Endodermal cell (in vitro differentiated cells): ENCODE measurements around the gene KRT27. TPM values are rescaled to one million over a fixed set of nuclear protein-coding genes. Genes with fewer than 3 reads are reported as not detected.

Experiments used
- DNase-seq: peaks from one replicate; pipeline ENCODE4 v3.0.0-alpha.2; 2017
- H3K27ac ChIP-seq: 2 replicates; pipeline ENCODE4 v1.5.1; 2013; ENCODE audit warnings: mild to moderate bottlenecking, low read depth, low read length, moderate library complexity
- H3K27me3 ChIP-seq: 2 replicates; pipeline ENCODE4 v1.6.1; 2013; ENCODE audit warnings: mild to moderate bottlenecking, low read length, moderate library complexity; ENCODE audit not compliant: insufficient read depth, control insufficient read depth, poor library complexity, severe bottlenecking
- H3K36me3 ChIP-seq: 2 replicates; pipeline ENCODE4 v1.7.0; 2013; ENCODE audit warnings: mild to moderate bottlenecking, low read length, moderate library complexity; ENCODE audit not compliant: control insufficient read depth, insufficient read depth
- H3K4me1 ChIP-seq: one replicate; pipeline ENCODE4 v1.7.0; 2013; ENCODE audit warnings: low read length; ENCODE audit not compliant: control insufficient read depth, insufficient read depth
- H3K4me3 ChIP-seq: 2 replicates; pipeline ENCODE4 v1.5.1; 2013; ENCODE audit warnings: mild to moderate bottlenecking, low read length, moderate library complexity
- H3K9ac ChIP-seq: 2 replicates; pipeline ENCODE4 v1.6.1; 2013; ENCODE audit warnings: mild to moderate bottlenecking, low read length, moderate library complexity; ENCODE audit not compliant: poor library complexity, severe bottlenecking; ENCODE audit errors: extremely low read depth
- H3K9me3 ChIP-seq: 2 replicates; pipeline ENCODE4 v1.6.1; 2013; ENCODE audit warnings: mild to moderate bottlenecking, low read length, moderate library complexity; ENCODE audit not compliant: control insufficient read depth
- H3K27ac Mint-ChIP-seq: 2 replicates; pipeline ENCODE4 v1.8.0; 2020; ENCODE audit warnings: mixed read lengths
- H3K27me3 Mint-ChIP-seq: 2 replicates; pipeline ENCODE4 v1.8.0; 2021; ENCODE audit warnings: mild to moderate bottlenecking, mixed read lengths; ENCODE audit not compliant: insufficient read depth
- H3K36me3 Mint-ChIP-seq: 2 replicates; pipeline ENCODE4 v1.8.0; 2020; ENCODE audit warnings: low read depth, mixed read lengths
- H3K4me1 Mint-ChIP-seq: 2 replicates; pipeline ENCODE4 v1.8.0; 2020; ENCODE audit warnings: mixed read lengths
- H3K4me3 Mint-ChIP-seq: 2 replicates; pipeline ENCODE4 v1.8.0; 2020; ENCODE audit warnings: mild to moderate bottlenecking, moderate library complexity, mixed read lengths
- H3K9me3 Mint-ChIP-seq: 2 replicates; pipeline ENCODE4 v1.8.0; 2020; ENCODE audit warnings: mild to moderate bottlenecking, mixed read lengths
- WGBS, 2 experiments: methylation state at CpG; one replicate each; pipeline versions ENCODE4 v1.1.5 to v1.1.7; 2013; ENCODE audit warnings: missing lambda C conversion rate in 2 of 2, mixed read lengths in 1 of 2; ENCODE audit not compliant: insufficient coverage in 1 of 2, insufficient read length in 1 of 2; 5-methylcytosine and 5-hydroxymethylcytosine counted together
- total RNA-seq, 2 donors: library from RNA; stranded (reverse); fragmentation: NEBNext Ultra II Directional in 1 of 2; extraction: Animal tissue kit (Norgen Biotek cat#: 25700) in 1 of 2; gene quantifications; 2 replicates in 1 of 2; 3 replicates in 1 of 2; pipeline ENCODE4 v1.2.1, GENCODE V29; 2021
- TF ChIP-seq, protein P1 (sequence below): fragments of 200-600 bp; sonication (generic); conservative IDR thresholded peaks from 2 replicates; pipeline ENCODE4 v1.5.0; 2021; ENCODE audit warnings: antibody characterized with exemption, mild to moderate bottlenecking

Gene KRT27
- total RNA-seq, 2 donors from 2014 or later: not detected

DNA sequence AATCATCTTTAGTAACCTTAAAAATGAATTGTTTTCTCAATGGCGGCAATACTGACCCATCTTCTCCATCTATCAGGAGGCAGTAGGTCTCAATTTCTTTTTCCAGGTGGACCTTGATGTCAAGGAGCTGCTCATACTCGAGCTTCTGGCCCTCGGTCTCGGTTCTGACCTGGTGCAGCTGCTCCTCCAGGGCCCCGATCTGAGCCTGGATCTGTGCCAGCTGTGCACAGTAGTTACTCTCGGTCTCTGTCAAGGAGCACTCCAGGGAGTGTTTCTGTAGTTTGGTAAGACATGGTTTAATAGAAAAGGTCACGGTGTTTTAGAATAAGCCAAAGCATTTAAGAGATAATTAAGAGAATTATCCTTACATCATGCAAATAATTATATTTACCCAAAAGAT lies 4.9 kb downstream of the KRT27 start:
- Histone ChIP-seq H3K27me3 (peaks cover 8% of the 10 kb centered on the region), H3K9me3 (no peaks in the 10 kb centered on the region), H3K27ac (no peak overlapping the region), H3K9ac (no peak overlapping the region), H3K4me1 (no peaks in the 10 kb centered on the region), H3K36me3 (no peaks in the 10 kb centered on the region), H3K4me3 (no peak overlapping the region)
- peaks cover 4% of the 10 kb centered on the region for H3K9me3 Mint-ChIP-seq
- no peak for DNase-seq
- H3K4me1 Mint-ChIP-seq: no peaks in the 10 kb centered on the region
- WGBS, 2 experiments: 82 to 94% methylated on average over 3 to 7 of the region's 7 CpGs
- no peaks in the 10 kb centered on the region for H3K36me3 Mint-ChIP-seq
- TF ChIP-seq, protein P1, sequence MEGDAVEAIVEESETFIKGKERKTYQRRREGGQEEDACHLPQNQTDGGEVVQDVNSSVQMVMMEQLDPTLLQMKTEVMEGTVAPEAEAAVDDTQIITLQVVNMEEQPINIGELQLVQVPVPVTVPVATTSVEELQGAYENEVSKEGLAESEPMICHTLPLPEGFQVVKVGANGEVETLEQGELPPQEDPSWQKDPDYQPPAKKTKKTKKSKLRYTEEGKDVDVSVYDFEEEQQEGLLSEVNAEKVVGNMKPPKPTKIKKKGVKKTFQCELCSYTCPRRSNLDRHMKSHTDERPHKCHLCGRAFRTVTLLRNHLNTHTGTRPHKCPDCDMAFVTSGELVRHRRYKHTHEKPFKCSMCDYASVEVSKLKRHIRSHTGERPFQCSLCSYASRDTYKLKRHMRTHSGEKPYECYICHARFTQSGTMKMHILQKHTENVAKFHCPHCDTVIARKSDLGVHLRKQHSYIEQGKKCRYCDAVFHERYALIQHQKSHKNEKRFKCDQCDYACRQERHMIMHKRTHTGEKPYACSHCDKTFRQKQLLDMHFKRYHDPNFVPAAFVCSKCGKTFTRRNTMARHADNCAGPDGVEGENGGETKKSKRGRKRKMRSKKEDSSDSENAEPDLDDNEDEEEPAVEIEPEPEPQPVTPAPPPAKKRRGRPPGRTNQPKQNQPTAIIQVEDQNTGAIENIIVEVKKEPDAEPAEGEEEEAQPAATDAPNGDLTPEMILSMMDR: no peak
- H3K4me3 Mint-ChIP-seq: no peak overlapping the region
- peaks cover 38% of the 10 kb centered on the region for H3K27me3 Mint-ChIP-seq
- H3K27ac Mint-ChIP-seq: no peak overlapping the region

DNA sequence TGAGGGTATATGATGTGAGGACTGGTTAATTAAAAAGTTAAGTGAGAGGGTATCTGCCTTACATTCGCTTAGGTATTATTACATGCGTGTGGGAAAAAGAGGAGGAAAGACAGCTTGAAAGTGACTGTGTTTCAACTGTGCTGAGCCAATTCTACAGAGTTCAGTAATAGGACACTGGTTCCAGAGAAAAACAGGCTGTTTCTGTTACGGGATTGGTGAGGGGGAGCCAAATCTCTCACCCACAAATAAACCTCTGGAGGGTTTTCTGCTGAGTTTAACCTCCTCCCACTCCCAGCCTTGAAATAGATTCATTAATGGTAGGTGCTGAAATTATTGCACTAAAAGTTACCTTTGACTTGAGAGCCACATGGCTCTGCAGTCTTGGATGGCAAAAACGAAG lies 6.4 kb downstream of the KRT27 start:
- Mint-ChIP-seq H3K4me1 (no peaks in the 10 kb centered on the region), H3K36me3 (no peaks in the 10 kb centered on the region), H3K9me3 (peaks cover 4% of the 10 kb centered on the region), H3K4me3 (no peak overlapping the region), H3K27me3 (peaks cover 40% of the 10 kb centered on the region), H3K27ac (no peak overlapping the region)
- Histone ChIP-seq H3K27me3 (peaks cover 8% of the 10 kb centered on the region), H3K9ac (no peak overlapping the region), H3K4me3 (no peak overlapping the region), H3K27ac (no peak overlapping the region), H3K36me3 (no peaks in the 10 kb centered on the region), H3K9me3 (no peaks in the 10 kb centered on the region), H3K4me1 (no peaks in the 10 kb centered on the region)
- 96 to 99% methylated on average over 4 of the region's 4 CpGs for WGBS, 2 experiments
- TF ChIP-seq, protein P1: no peak
- DNase-seq: no peak

DNA sequence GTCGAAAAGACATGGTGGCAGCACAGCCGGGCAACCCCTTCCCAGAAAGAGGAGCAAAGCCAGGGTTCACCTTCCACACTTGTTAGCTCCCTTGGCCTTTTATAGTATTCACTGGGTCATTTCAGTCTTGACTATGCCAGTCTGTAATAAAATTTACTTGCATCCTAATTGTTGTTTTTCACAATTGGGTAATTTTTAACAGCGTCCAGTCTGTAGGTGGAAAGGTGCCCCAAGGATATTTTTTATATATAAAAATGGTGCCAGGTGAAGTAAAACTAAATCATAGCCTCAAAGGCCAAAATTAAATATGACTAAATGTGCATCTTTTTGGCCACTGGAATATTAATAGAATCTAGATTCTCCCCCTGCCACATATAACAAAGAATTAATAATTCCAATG lies 10.2 kb downstream of the KRT27 start, which contains the start of gene KRT26:
Gene KRT26 (minus strand): TSS at position 101 of the 400 bp plus-strand sequence. CDS start 88 bp downstream, at position 13.
- Mint-ChIP-seq H3K27ac (no peak within 1 kb of the TSS), H3K36me3 (no peaks in the 10 kb centered on the region), H3K27me3 (peaks cover 14% of the 10 kb centered on the region), H3K4me3 (no peak within 1 kb of the TSS), H3K4me1 (peaks cover 4% of the 10 kb centered on the region), H3K9me3 (no peaks in the 10 kb centered on the region)
- H3K4me3 ChIP-seq: no peak within 1 kb of the TSS
- 89% methylated on average over 3 of the region's 3 CpGs; no CpG with 5 or more reads in 1 of the 2 experiments for WGBS, 2 experiments
- no peaks in the 10 kb centered on the region for H3K9me3 ChIP-seq
- TF ChIP-seq, protein P1: no peak
- H3K4me1 ChIP-seq: no peaks in the 10 kb centered on the region
- H3K9ac ChIP-seq: no peak within 1 kb of the TSS
- DNase-seq: no peak
- no peaks in the 10 kb centered on the region for H3K27me3 ChIP-seq
- no peaks in the 10 kb centered on the region for H3K36me3 ChIP-seq
- no peak within 1 kb of the TSS for H3K27ac ChIP-seq
